ENCODE results near the gene ADORA1. TPM values are rescaled to one million over a fixed set of nuclear protein-coding genes. Genes with fewer than 3 reads are reported as not detected.

ADORA1 gene
- polyA plus RNA-seq, 1 donor, result 0.55 TPM

Other genes starting within 250 kb of the ADORA1 start
- gene RABIF, start 238.6 kb upstream of the ADORA1 start, polyA plus RNA-seq, result 11.1 TPM
- gene KLHL12, start 200.5 kb upstream of the ADORA1 start, polyA plus RNA-seq, result 25.9 TPM
- gene ADIPOR1, start 169.4 kb upstream of the ADORA1 start, polyA plus RNA-seq, result 73.8 TPM
- gene CYB5R1, start 160.5 kb upstream of the ADORA1 start, polyA plus RNA-seq, result 32.1 TPM
- 58.8 TPM for gene TMEM183A, start 120.4 kb upstream of the ADORA1 start, polyA plus RNA-seq
- 4.1 TPM for gene PPFIA4, start 101.2 kb upstream of the ADORA1 start, polyA plus RNA-seq
- gene MYOG, start 41.7 kb upstream of the ADORA1 start, polyA plus RNA-seq, result 0.66 TPM
- gene MYBPH, start 48.1 kb downstream of the ADORA1 start, polyA plus RNA-seq, result 0.45 TPM
- 0.22 TPM for gene CHI3L1, start 59.0 kb downstream of the ADORA1 start, polyA plus RNA-seq
- 0.18 TPM for gene CHIT1, start 101.9 kb downstream of the ADORA1 start, polyA plus RNA-seq
- gene BTG2, start 177.8 kb downstream of the ADORA1 start, polyA plus RNA-seq, result 191 TPM
- 104 TPM for gene FMOD, start 223.4 kb downstream of the ADORA1 start, polyA plus RNA-seq